B cell (primary cell): ENCODE measurements around the gene SLC25A25.

ENCODE experiments used
- CTCF ChIP-seq: fragments of 200-600 bp; IDR thresholded peaks from one replicate; pipeline ENCODE4 v1.8.0; 2022; ENCODE audit warnings: antibody characterized with exemption, mild to moderate bottlenecking
- EZH2 ChIP-seq: IDR thresholded peaks from 2 replicates; pipeline ENCODE4 v1.6.1; 2012; ENCODE audit warnings: borderline replicate concordance, low read depth, mild to moderate bottlenecking, moderate library complexity, low read length; ENCODE audit not compliant: insufficient read depth, poor library complexity, severe bottlenecking

DNA sequence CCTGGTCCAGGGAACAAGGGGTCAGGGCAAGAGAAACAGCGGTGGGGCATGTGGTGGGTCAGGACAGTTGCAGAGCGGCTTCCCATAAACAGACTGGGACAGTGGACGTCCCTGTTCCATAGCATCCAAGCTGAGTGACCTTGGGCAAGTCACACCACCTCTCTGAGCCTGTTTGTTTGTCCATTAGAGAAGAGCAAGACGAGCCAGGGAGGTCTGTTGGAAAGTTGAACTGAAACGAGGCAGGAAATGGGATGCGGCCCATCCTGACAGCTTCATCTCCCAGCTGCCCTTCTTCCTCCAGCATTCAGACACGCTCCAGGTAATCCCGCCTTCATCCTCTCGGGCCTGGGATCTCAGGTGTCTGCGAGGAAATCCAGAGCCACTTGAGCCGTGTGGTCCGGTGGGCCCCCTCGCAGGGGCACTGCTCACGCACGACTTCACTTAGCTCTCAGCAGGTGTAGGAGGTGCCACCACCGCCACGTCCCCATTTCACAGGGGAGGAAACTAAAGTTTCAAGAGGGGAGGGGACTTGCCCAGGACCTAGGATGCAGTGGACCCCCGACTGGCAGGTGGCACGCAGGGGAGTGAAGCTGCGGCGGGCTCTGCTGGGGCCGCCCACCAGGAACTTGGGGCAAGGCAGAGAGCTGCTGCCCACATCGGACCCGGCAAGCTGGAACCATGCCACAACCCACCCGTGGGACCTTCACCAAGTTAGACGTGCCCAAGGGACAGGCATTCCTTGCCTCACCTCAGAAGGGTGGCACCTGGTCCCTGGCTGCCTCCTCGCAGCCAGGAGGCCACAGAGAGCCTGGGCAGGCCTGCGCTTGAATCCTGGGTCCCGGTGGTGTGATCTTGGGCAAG lies 46.5 kb downstream of the SLC25A25 start:
- TF ChIP-seq CTCF (no peak), EZH2 (no peak)
